ENCODE measurements around the gene C12orf75. TPM values are rescaled to one million over a fixed set of nuclear protein-coding genes. Genes with fewer than 3 reads are reported as not detected.
A peak's percentile ranks its signal among the peaks of the same experiment; 100 is the strongest.

Gene C12orf75
- total and polyA plus RNA-seq, 2 of the 13 experiments (the other 11 are each of a cell fraction or from before 2014, with no cell fraction given), result 16.1 to 19.8 TPM

GRCh38 chr12:105316931-105317852 is 13.3 kb upstream of the C12orf75 start:
- Histone ChIP-seq H4K20me1 (ENCODE audit: insufficient read depth, low read length) (no peaks in the 10 kb centered on the region), H3K4me2 (ENCODE audit: low read depth, low read length) (peak overlapping the region; percentile 65), H3K79me2 (ENCODE audit: insufficient read depth, low read length) (no peaks in the 10 kb centered on the region), H3K27me3 (ENCODE audit: control insufficient read depth in 1 of 2, insufficient read depth in 2 of 2, low read length in 2 of 2) (no peaks in the 10 kb centered on the region), H3K4me3 (replicated peaks in 1 of 3; ENCODE audit: insufficient read depth in 1 of 3, low read depth in 2 of 3, low read length in 3 of 3) (peak overlapping the region in 2 of 3 experiments; percentile 9 to 25; a peak in 1 of 6 replicates), H3K9ac (ENCODE audit: insufficient read depth, low read depth, low read length) (peak overlapping the region; percentile 59), H2AFZ (ENCODE audit: low read length) (no peak overlapping the region), H3K4me1 (ENCODE audit: insufficient read depth, low read length) (peaks cover 59% of the 10 kb centered on the region), H3K27ac (ENCODE audit: extremely low read length, insufficient read depth, low read length) (peak overlapping the region; percentile 71), H3K36me3 (replicated peaks in 1 of 2; ENCODE audit: control insufficient read depth in 1 of 2, insufficient read depth in 2 of 2, low read length in 2 of 2) (no peaks in the 10 kb centered on the region), H3K9me3 (ENCODE audit: low read length) (no peaks in the 10 kb centered on the region)
- ATAC-seq (peak; percentile 11), DNase-seq (ENCODE audit: low spot score) (no peak), FAIRE-seq (no peak)
- whole genome bisulfite sequencing (ENCODE audit: low lambda C conversion rate), result 69% methylated on average over 4 of the region's 4 CpGs
- TF ChIP-seq ZNF512 (CRISPR knock-in tag; IDR thresholded peaks at IDR 0.05) (peak; percentile 93), SP2 (CRISPR knock-in tag; IDR thresholded peaks at IDR 0.05) (no peak)
- in situ Hi-C loops (cut with HindIII; ENCODE audit: extremely low pct_ligation_motif_present, low pct_unique_long_range_greater_than_20kb) (no loop called here), intact Hi-C loops (cut with micrococcal nuclease; ENCODE audit: unreplicated experiment) (loop anchor here (5.0 kb wide), 1 partner anchor 80 kb away; the partner anchor contains the start of gene APPL2)
- POLR2A ChIA-PET, result interaction anchor here (1.2 to 2.8 kb wide), 4 partner anchors 9 to 81 kb away, joined by 3 to 9 read pairs (median 4); partner anchors contain the start of genes APPL2 and C12orf75
- CTCF ChIA-PET (ENCODE audit: low intra/inter-chr PET ratio, low total read pairs), result no interaction called here
- TSS peak; percentile 100 for BruUV-seq (replicated peaks)

DNA sequence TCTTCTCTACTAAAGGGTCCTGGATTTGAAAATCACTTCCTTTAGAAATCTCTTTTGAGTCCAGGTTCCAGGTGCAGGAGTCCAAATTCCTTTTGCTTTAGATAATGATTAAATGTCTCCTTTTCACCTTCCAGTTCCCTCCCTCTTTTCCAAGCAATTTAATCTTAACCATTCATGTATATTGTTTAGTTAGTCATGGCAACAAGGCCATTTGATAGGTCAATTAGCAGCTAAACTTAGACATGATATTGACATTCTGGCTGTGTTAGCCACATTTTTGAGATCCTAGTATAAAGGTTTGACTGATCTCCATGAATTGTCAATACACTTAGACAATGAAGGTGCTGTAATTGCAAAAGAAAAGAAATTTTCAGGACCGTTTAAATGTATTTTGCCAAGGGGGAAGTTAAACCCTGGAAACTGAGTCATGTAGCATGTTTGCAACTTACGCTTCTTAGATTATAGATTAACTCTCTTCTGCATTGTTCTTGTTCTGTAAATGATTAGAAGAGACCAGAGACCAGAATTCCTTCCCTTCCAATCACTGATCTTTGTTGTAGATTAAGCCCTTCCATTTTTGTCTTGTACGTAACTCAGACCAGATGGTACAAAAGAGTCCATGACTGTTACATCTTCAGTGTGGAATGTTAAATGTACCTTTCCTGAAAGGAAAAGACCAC is 12.4 kb upstream of the C12orf75 start:
- H3K4me2 ChIP-seq (ENCODE audit: low read depth, low read length), result peak overlapping the region; percentile 65
- no peak overlapping the region for H2AFZ ChIP-seq (ENCODE audit: low read length)
- H3K36me3 ChIP-seq (replicated peaks in 1 of 2; ENCODE audit: control insufficient read depth in 1 of 2, insufficient read depth in 2 of 2, low read length in 2 of 2), result no peaks in the 10 kb centered on the region
- 1% methylated on average over 3 of the region's 3 CpGs for WGBS (ENCODE audit: low lambda C conversion rate)
- peak; percentile 76 for FAIRE-seq
- in situ Hi-C loops (cut with HindIII; ENCODE audit: extremely low pct_ligation_motif_present, low pct_unique_long_range_greater_than_20kb) (no loop called here), intact Hi-C loops (cut with micrococcal nuclease; ENCODE audit: unreplicated experiment) (loop anchor here (5.0 kb wide), 1 partner anchor 81 kb away; the partner anchor contains the start of gene APPL2)
- H4K20me1 ChIP-seq (ENCODE audit: insufficient read depth, low read length), result no peaks in the 10 kb centered on the region
- ChIA-PET POLR2A (interaction anchor here (1.0 to 2.8 kb wide), 4 partner anchors 10 to 82 kb away, joined by 3 to 9 read pairs (median 4); partner anchors contain the start of genes APPL2 and C12orf75), CTCF (ENCODE audit: low intra/inter-chr PET ratio, low total read pairs) (no interaction called here)
- H3K9ac ChIP-seq (ENCODE audit: insufficient read depth, low read depth, low read length), result peak overlapping the region; percentile 27
- H3K27ac ChIP-seq (ENCODE audit: extremely low read length, insufficient read depth, low read length), result peak overlapping the region; percentile 71
- H3K4me1 ChIP-seq (ENCODE audit: insufficient read depth, low read length), result peaks cover 59% of the 10 kb centered on the region
- no peaks in the 10 kb centered on the region for H3K79me2 ChIP-seq (ENCODE audit: insufficient read depth, low read length)
- peak; percentile 84 for ATAC-seq
- H3K4me3 ChIP-seq (replicated peaks in 1 of 3; ENCODE audit: insufficient read depth in 1 of 3, low read depth in 2 of 3, low read length in 3 of 3), result peak overlapping the region in 1 of 3 experiments; percentile 8; a peak in 2 of 6 replicates
- no peaks in the 10 kb centered on the region for H3K27me3 ChIP-seq (ENCODE audit: control insufficient read depth in 1 of 2, insufficient read depth in 2 of 2, low read length in 2 of 2)
- DNase-seq (ENCODE audit: low spot score), result peak; percentile 90
- no peaks in the 10 kb centered on the region for H3K9me3 ChIP-seq (ENCODE audit: low read length)
- no TSS peak for BruUV-seq (replicated peaks)
- TF ChIP-seq, protein P1, sequence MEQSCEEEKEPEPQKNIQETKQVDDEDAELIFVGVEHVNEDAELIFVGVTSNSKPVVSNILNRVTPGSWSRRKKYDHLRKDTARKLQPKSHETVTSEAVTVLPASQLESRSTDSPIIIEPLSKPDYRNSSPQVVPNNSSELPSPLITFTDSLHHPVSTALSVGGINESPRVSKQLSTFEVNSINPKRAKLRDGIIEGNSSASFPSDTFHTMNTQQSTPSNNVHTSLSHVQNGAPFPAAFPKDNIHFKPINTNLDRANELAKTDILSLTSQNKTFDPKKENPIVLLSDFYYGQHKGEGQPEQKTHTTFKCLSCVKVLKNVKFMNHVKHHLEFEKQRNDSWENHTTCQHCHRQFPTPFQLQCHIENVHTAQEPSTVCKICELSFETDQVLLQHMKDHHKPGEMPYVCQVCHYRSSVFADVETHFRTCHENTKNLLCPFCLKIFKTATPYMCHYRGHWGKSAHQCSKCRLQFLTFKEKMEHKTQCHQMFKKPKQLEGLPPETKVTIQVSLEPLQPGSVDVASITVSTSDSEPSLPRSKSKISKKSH (CRISPR knock-in tag; IDR thresholded peaks at IDR 0.05; ENCODE audit: borderline replicate concordance), result no peak
- TF ChIP-seq ASH2L (IDR thresholded peaks at IDR 0.05; ENCODE audit: insufficient read length, low read depth, low read length), result peak; percentile 93

Measured in HepG2 (cell line).